HG02981 (cell line): ENCODE results near the gene KCNK1.

Source experiments
- ATAC-seq: cut with Tn5 transposase; IDR thresholded peaks from one replicate; pipeline ENCODE4 v1.9.1; 2021; ENCODE audit warnings: mild to moderate bottlenecking, moderate library complexity; ENCODE audit not compliant: unreplicated experiment

KCNK1 gene

GRCh38 chr1:233613252-233614172 lies at the start of gene KCNK1:
TSS of gene KCNK1 (plus strand) at chr1:233614106. CDS start at chr1:233614172, 66 bp downstream.
- ATAC-seq = no peak

DNA sequence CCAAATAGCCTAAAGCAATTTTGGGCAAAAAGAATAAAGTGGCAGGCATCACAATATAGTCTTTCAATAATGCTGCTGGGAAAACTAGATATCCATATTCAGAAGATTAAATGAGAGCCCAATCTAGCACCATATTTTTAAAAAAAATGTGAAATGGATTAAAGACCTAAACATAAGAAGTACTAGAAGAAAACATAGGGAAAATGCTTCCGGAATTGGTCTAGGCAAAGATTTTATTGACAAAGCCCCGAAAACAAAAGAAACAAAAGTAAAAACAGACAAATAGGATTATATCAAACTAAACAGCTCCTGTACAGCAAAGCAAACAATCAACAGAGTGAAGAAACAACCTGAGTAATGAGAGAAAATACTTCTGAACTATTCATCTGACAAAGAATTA lies 48.6 kb upstream of the KCNK1 start:
- no peak for ATAC-seq

- ATAC-seq = no peak
These were observed 47.0 kb upstream of the KCNK1 start for GRCh38 chr1:233566886-233567285.

- ATAC-seq = no peak
These were observed 44.3 kb upstream of the KCNK1 start for GRCh38 chr1:233569636-233570035.

DNA sequence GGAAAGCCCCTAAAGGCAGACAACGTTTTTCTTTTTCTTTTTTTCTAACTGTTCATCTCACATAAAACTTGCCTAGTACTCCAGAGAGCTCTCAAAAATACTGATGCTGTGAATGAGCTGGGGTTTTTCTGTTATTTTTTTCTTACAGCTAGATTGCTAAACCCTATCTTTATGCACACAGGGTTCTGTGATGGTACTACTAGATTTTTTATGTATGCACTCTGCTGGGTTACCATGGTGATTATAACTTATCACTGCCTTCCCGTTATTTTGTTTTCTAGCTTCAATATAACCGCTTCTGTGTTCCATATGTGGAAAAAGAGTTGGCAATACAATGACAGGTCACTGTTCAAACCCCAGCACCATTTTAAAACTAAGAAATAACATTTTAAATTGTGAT lies 43.7 kb upstream of the KCNK1 start:
- no peak for ATAC-seq

GRCh38 chr1:233570706-233571105 lies 43.2 kb upstream of the KCNK1 start:
- ATAC-seq = no peak

DNA sequence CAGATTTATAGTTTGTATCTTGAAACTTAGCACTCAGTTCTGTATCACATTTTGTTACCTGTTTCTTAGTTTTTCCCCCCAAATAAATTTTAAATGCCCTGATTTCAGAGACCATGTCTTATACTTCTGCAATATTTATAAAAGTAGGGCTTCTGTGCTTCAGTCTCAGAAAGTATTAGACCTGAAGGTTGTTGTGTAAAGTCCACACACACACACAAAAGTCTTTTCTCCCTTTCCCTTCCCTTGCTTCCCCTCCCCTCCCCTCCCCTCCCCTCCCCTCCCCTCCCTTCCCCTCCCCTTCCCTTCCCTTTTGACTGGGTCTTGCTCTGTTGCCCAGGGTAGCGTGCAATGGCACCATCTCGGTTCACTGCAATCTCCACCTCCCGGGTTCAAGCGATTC lies 41.0 kb upstream of the KCNK1 start:
- no peak for ATAC-seq

DNA sequence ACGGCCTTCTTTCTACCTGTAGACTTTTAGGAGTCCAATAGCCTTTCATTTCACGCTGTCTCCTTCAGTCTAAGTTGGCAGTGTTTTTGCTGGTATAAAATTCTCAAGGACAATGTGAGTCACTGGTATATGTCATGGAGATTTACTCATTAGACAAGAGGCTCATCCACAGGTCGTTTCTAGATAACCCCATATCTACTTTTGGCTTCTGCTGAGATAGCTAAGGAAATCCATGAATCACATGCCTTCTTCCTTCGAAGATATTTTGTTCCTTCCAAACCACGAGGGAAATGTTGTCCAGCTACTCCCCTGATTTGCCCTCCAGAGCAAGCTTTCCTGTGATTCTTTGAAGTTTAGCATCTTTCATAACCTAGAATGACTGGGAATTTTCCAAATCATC lies 38.5 kb upstream of the KCNK1 start:
- ATAC-seq = no peak

DNA sequence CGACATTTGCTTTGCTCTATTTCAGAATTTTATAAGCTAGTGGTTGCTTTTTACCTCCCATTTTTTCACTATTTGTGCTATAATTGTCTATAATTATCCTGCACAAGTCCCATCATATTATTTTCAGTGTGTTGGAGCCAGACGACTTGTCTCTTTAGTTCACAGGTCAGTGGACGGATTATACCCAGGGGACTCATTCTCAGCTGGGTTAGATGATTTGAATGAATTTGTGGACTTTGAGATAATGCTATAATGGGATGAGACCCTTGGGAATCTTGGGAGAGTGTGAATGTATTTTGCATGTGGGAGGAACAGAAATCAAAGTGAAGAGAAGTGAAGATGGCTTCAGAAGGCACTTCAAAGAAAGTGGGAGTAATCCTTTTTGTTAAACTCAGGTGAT lies 31.5 kb upstream of the KCNK1 start:
- no peak for ATAC-seq

- ATAC-seq = no peak
These were observed 29.5 kb upstream of the KCNK1 start for GRCh38 chr1:233584376-233584775.

GRCh38 chr1:233584931-233585330 lies 29.0 kb upstream of the KCNK1 start:
- no peak for ATAC-seq

- ATAC-seq = no peak
These were observed 27.6 kb upstream of the KCNK1 start for GRCh38 chr1:233586301-233586700.

DNA sequence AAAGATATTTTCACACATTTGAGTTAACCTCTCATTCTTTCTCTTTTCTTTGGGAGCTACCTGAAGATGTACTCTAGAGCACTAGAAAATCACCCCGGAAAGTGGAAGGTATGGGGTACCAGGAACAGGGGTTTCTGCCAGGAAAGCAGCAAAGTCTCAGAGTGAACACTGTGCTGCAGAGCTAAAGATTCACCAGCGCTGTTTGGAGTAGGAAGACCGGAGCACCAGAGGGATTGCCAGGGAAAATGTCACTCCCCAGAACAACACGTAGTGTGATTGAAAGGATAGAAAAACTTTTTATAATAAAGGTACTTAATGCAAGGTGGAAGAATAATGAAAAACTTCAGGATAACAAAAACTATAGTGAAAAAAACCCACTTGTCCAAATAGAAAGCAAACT lies 26.7 kb upstream of the KCNK1 start:
- no peak for ATAC-seq

DNA sequence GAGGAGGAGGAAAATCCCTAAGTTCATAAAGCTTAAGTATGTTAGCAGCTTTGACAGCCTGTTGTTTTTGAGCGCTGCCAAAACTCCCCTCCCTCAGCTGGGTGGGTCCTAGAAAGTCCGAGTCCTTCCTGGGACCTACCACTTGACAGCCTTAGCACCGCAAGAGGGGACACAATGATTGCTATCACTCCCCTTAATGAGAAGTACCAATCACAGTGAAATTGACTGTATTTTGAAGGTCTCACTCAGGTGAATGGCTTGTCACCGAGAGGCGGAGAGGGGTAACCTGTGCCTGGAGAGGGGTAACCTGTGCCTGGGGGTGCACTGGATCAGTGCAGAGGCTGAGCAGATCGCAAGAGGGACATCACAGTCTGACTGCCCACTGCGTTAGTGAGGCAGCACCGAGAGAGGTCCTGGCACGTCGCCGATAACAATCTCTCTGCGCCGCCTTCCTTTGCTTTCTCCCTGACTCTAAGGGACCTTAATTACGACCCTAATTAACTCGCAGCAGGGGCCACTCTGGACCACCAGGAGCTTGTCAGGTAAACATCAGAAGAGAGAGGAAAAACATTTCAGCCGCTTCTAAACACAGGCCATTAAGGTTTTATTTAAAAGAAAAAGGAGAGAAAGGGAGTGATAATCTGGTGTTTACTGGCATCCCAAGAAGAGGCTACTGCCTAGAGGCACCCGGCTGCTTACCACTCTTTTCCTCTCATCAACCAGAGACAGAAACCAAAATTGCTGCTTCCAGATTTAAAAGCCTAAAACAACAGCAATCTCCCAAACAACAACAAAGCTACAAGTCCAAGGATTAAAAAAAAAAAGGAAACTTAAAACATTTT lies 25.7 kb upstream of the KCNK1 start:
- no peak for ATAC-seq

- no peak for ATAC-seq
These were observed 16.4 kb upstream of the KCNK1 start for GRCh38 chr1:233597489-233597901.

- peak; percentile 77 for ATAC-seq
These were observed 14.9 kb upstream of the KCNK1 start for GRCh38 chr1:233598891-233599541.

- ATAC-seq = no peak
These were observed 14.3 kb upstream of the KCNK1 start for GRCh38 chr1:233599542-233600073.

- no peak for ATAC-seq
These were observed 13.4 kb upstream of the KCNK1 start for GRCh38 chr1:233600488-233600887.

GRCh38 chr1:233603478-233603877 lies 10.4 kb upstream of the KCNK1 start:
- no peak for ATAC-seq

- no peak for ATAC-seq
These were observed 8.7 kb upstream of the KCNK1 start for GRCh38 chr1:233605205-233605604.

GRCh38 chr1:233606813-233607212 lies 7.1 kb upstream of the KCNK1 start:
- no peak for ATAC-seq
